GM12874 (cell line): ENCODE data around the gene MAPK6.

Experiments used
- TF ChIP-seq, protein P1 (sequence below): IDR thresholded peaks from 2 replicates; pipeline ENCODE4 v1.5.1; 2011; ENCODE audit warnings: low read depth, mild to moderate bottlenecking, control low read depth, low read length, moderate library complexity; ENCODE audit not compliant: insufficient read depth

MAPK6 gene

DNA sequence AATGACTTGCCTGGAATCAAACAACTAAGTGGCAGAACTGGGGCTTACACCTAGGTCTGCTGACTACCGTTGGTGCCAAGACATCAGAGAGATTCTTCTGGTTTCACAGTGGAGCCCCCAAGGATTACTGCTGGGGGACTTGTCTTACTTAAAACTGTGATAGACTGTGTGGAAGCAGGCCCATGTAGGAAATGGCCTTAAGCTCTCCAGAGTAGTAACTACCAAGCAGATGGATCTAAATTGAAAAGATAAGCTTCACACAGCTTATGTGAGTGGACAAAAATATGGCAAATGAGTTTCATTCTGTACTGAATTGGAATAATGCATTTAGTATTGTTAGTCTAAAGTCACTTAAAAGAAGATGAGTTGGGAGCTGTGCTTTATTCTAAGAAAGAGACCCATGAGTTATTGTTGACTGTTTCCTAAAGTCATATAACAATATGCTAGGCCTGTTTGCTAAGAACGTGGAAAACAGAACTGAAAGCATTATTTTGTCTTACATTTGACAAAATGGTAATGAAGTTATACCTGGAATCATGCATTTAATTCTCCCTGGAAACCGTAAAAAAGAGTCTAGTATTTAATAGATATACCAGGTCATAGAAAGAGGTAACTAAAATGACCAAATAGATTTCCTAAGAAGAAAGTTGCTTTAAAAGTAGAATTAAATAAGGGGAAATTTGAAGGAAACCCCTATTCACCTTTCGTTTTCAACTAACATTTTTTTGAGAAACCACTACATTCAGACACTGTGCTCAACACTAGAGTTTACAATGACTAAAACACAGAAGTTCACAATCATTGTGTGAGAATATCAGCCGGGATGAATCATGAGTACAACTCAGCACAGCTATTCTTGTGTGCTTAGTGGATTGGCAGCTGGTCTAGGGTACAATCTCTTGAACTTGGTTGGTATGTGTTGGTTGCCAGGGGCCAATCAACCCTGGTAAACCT, 13.0 kb upstream of the MAPK6 start:
- TF ChIP-seq, protein P1, sequence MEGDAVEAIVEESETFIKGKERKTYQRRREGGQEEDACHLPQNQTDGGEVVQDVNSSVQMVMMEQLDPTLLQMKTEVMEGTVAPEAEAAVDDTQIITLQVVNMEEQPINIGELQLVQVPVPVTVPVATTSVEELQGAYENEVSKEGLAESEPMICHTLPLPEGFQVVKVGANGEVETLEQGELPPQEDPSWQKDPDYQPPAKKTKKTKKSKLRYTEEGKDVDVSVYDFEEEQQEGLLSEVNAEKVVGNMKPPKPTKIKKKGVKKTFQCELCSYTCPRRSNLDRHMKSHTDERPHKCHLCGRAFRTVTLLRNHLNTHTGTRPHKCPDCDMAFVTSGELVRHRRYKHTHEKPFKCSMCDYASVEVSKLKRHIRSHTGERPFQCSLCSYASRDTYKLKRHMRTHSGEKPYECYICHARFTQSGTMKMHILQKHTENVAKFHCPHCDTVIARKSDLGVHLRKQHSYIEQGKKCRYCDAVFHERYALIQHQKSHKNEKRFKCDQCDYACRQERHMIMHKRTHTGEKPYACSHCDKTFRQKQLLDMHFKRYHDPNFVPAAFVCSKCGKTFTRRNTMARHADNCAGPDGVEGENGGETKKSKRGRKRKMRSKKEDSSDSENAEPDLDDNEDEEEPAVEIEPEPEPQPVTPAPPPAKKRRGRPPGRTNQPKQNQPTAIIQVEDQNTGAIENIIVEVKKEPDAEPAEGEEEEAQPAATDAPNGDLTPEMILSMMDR: no peak

DNA sequence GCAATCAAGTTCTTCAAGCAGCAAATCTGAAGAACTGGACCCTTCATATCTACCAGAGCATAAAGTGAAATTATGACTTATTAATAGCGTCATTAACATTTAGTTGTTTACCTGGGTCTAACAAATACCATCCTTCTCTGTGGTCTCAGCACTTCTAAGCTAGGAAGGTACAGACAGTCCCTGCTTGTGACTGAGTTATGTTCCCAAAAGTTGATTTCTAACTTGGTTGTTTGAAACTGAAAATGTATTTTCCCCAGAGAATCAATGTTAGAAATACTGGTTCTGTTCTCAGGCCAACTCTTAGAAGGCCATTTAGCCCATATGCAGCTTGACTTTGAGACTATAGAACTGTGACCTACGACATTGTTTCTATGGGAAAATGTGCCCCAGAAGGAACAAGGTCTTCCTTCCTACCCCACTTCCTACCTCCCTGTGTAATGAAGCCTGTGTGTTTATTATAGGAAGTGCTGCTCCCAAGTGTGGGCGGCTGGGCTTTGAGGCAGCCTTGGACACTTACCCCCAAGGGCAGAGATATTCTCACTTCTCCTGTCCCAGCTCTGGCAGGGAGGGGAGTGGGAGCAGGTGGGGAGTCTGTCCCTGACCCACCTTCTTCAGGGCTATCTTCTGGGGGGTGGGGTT, 12.2 kb upstream of the MAPK6 start:
- TF ChIP-seq, protein P1: no peak

DNA sequence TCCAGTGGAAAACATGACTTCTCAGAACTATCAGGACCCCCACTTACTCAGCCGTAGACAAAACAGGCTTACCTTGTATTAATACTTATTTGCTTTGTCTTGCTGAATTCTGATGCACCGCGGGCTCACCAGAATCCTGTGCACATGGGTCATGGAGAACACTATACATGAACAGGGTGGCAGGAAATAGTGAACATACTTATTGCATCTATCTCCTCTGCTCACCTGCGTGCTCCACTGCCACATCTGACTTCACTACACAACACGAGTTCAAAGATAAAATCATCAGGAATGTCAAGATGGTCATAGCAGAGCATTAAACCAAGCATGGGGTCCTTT, 10.7 kb upstream of the MAPK6 start:
- TF ChIP-seq, protein P1: no peak

DNA sequence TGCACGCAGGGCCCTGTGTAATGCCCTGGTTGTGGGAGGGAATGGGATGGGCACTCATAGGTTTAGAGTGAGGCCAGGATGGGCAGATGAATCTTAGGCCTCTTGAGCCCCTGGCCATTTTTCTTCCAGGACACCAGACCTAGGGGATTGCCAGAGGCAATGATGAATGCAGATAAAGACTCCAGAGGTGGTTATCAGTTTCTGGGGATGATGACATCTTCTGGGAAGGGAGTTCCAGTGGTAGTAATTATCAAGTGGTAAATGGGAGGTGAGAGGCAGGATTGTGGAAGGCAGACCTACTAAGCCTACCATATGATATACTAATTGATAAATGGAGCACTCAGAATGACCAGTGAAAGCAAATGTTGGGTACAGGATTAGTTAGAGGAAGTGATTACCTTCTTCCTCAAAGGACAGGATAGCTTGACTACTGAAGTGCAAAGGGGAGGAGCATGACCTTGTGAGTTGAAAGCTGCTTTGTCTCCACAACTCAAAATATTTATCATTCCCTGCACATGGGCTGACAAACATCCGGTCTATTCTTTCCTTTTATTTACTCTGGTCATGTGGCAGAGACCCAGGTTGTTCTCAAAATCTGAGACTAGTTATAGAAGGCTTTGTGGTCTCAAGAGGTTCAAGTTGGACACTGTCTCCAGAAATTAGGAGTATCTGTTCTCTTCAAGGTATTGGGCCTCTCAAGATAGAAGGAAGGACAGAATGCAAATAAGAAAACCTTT, 10.2 kb upstream of the MAPK6 start:
- TF ChIP-seq, protein P1: no peak

DNA sequence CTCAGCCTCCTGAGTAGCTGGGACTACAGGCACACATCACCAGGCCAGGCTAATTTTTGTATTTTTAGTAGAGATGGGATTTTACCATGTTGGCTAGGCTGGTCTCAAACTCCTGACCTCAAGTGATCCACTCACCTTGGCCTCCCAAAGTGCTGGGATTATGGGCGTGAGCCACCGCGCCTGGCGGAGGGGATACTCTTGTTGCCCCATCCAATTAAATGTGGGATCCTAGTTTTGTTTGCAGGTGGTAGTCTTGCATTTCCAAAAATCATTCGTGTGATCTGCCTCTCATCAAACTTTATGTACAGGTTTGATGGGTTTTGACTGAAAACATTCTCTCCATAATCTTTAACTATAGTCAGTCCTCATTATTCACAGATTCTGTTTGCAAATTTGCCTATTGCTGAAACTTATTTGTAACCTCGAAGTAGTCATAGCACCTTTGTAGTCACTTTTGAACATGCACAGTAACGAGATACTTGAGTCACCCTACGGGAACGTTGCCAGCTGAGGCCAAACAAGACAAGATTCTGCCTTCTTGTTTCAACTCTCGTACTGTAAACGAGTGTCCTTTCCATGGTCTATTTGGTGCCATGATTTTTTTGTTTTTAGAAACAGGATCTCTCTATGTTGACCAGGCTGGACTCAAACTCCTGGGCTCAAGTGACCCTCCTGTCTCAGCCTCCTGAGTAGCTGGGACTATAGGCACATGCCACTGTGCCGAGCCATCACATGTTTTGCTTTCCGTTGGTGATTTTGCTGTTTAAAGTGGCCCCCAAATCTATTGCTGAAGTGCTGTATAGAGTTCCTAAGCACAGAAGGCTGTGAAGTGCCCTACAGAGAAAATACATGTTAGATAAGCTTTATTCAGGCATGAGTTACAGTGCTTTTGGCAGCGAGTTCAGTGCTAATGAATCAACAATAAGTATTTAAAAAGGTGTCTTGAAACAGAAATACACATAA, 8.1 kb upstream of the MAPK6 start:
- TF ChIP-seq, protein P1: no peak

DNA sequence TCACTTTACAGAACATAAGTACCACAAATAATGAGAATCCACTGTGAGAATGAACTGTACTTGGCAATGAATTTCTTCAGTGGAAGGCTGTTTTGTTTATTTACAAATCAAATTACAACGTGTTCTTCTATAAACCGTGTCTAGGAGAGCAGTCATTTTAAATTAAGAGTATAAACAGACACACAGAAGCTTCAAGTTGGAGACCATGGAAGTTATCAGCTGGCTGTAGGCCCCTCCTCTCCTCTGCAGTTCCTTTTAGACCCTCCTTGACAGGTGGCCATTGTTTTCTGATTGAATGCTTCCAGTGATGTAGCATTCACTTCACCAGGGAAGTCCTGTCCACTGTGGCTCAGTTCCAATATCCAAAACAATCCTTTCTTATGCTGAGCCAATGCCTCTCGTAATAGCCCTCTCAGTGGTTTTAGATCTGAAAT, 7.3 kb upstream of the MAPK6 start:
- TF ChIP-seq, protein P1: no peak
